Right cardiac atrium (tissue), 5 donors: Measurements from ENCODE around the gene ALDH18A1. TPM values are rescaled to one million over a fixed set of nuclear protein-coding genes. Genes with fewer than 3 reads are reported as not detected.

Experiments
- ATAC-seq, 2 donors: fragments of 200-7000 bp; cut with Tn5 transposase; one replicate each; pipeline versions ENCODE4 v1.8.0 to v1.9.1; 2020; ENCODE audit warnings: moderate library complexity in 2 of 2, mild to moderate bottlenecking in 1 of 2
- DNase-seq, 3 donors: peaks; one replicate each; pipeline ENCODE4 v3.0.0-alpha.2; 2020
- H3K27ac ChIP-seq: one replicate; pipeline ENCODE4 v1.5.1; 2013; ENCODE audit warnings: mild to moderate bottlenecking, low read length, control low read depth, moderate library complexity
- H3K27me3 ChIP-seq: one replicate; pipeline ENCODE4 v1.6.1; 2013; ENCODE audit not compliant: control insufficient read depth, insufficient read depth
- H3K4me1 ChIP-seq: one replicate; pipeline ENCODE4 v1.6.1; 2013; ENCODE audit warnings: low read length; ENCODE audit not compliant: control insufficient read depth, insufficient read depth
- H3K4me3 ChIP-seq: one replicate; pipeline ENCODE4 v1.5.1; 2013; ENCODE audit warnings: low read length, control low read depth
- H3K9me3 ChIP-seq: one replicate; pipeline ENCODE4 v1.6.1; 2013; ENCODE audit warnings: low read length; ENCODE audit not compliant: control insufficient read depth
- WGBS: extraction: QIAGEN DNeasy Blood & Tissue Kit; methylation state at CpG from one replicate; pipeline ENCODE4 v1.1.7; 2013; 5-methylcytosine and 5-hydroxymethylcytosine counted together
- intact Hi-C, 4 donors: fragments of 100-400 bp; cut with DNase I; formaldehyde crosslinking; loops; one replicate each; pipeline versions ENCODE4 v1.11.0 to v1.14.0; 2022 to 2023
- polyA plus RNA-seq: library from polyadenylated mRNA; stranded (reverse); fragments of 200-250 nt; gene quantifications from one replicate; pipeline ENCODE4 v1.2.3, GENCODE V29; 2013
- total RNA-seq, 4 donors: library from RNA; stranded (reverse); fragmentation: NEBNext Ultra II Directional; extraction: Animal tissue kit (Norgen Biotek cat#: 25700); gene quantifications; one replicate each; pipeline ENCODE4 v1.2.1, GENCODE V29; 2021
- donor health status: healthy with polysubstance abuse.
- donor health status: DM: no; HTN: yes; CAD: no.
- donor health status: DM: no; HTN: no; CAD: no.
- donor health status: DM: no; HTN: yes; CAD: no; lungs with severe emphysema.
- donor health status: DM: yes; HTN: yes; CAD: no.

ALDH18A1 gene
- total and polyA plus RNA-seq, 5 donors, result 6.9 to 29.8 (median 19.6) TPM

DNA sequence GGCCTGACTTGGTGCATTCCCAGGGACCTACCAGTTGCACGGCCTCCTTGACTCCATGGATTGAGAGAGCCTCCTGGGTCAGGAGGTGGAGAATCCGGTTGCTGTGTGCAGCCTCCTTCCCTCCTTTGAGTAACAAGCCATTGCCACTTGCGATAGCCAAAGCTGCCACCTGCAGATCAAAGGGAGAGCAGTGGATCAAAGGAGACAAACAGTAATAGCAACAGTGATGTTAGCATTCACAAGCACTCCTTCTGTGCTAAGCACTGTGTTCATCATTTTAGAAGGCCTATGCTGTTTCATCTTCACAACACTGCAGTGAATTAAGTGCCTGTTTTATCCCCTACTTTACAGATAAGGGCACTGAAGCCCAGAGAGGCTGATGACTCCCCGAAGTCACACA, 40.1 kb downstream of the ALDH18A1 start:
- Histone ChIP-seq H3K27ac (no peak overlapping the region), H3K27me3 (no peaks in the 10 kb centered on the region)
- WGBS, result 83% methylated on average over 4 of the region's 4 CpGs

GRCh38 chr10:95613330-95613729, 43.2 kb downstream of the ALDH18A1 start:
- intact Hi-C loops, result no loop called here
- 86% methylated on average over 2 of the region's 2 CpGs for WGBS
- ATAC-seq (no peak), DNase-seq (no peak)
- Histone ChIP-seq H3K4me1 (no peaks in the 10 kb centered on the region), H3K9me3 (no peaks in the 10 kb centered on the region), H3K4me3 (no peak overlapping the region), H3K27ac (no peak overlapping the region), H3K27me3 (no peaks in the 10 kb centered on the region)

More for the DNA sequence above, 40.1 kb downstream of the ALDH18A1 start:
- Histone ChIP-seq H3K4me3 (no peak overlapping the region), H3K9me3 (no peaks in the 10 kb centered on the region), H3K4me1 (no peaks in the 10 kb centered on the region)
- DNase-seq (no peak), ATAC-seq (no peak)
- intact Hi-C loops, result no loop called here

DNA sequence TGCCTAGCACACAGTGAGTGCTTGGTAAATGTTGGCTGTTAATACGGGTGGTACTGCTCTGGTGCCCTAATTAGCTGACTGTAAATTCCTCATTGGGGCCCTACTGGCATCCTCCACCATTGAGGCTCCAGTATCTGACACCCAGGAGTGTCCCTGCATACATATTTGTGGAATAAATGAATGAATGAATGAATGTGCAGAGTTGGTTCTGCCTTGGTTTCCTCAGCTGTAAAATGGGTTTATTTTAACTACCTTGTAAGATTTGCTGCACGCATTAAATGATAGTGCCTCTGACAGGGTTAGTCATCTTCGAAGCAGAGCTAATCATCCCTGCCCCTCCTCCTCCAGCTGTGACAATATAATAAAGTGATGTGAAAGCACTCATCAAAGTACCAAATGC, 45.8 kb downstream of the ALDH18A1 start:
- 93% methylated on average over 3 of the region's 3 CpGs for WGBS
- H3K27ac ChIP-seq, result no peak overlapping the region
- intact Hi-C loops, result no loop called here
- no peak overlapping the region for H3K4me3 ChIP-seq
- H3K27me3 ChIP-seq, result no peaks in the 10 kb centered on the region
- DNase-seq (no peak), ATAC-seq (no peak)
- no peaks in the 10 kb centered on the region for H3K4me1 ChIP-seq
- no peaks in the 10 kb centered on the region for H3K9me3 ChIP-seq

- Histone ChIP-seq H3K27ac (no peak overlapping the region), H3K9me3 (no peaks in the 10 kb centered on the region), H3K4me3 (no peak overlapping the region), H3K27me3 (no peaks in the 10 kb centered on the region), H3K4me1 (peaks cover 9% of the 10 kb centered on the region)
- ATAC-seq (no peak), DNase-seq (no peak)
- intact Hi-C loops, result no loop called here
- WGBS, result 69% methylated on average over 3 of the region's 3 CpGs
Observed at GRCh38 chr10:95606922-95607321, 49.6 kb downstream of the ALDH18A1 start.

GRCh38 chr10:95605163-95605562, 51.3 kb downstream of the ALDH18A1 start:
- H3K4me1 ChIP-seq, result peaks cover 9% of the 10 kb centered on the region
- WGBS, result 44% methylated on average over 3 of the region's 3 CpGs
- peak overlapping the region; percentile 80 for H3K27ac ChIP-seq
- ATAC-seq (peak; percentile 63 to 77), DNase-seq (peak; percentile 34 to 77 (median 60))
- intact Hi-C loops, result no loop called here
- no peaks in the 10 kb centered on the region for H3K27me3 ChIP-seq
- H3K4me3 ChIP-seq, result no peak overlapping the region
- no peaks in the 10 kb centered on the region for H3K9me3 ChIP-seq

DNA sequence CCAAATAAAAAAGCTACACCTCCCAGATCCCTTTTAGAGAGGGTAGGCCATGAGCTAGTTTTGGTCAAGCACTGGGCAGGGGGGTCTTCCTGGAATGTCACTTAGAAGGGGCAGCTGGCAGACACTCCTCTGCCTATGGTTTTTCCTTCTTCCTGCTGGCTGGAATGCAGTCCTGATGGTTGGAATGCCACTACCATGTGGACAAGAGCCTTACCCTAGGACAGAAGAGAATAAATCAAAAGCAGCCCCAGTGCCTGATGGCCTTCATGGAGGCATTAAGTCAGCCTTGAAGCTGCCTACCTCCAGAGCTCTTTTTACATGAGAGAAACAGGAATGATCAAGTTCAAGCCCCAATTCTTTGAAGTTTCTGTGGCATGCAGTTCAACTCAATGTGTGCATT, 51.9 kb downstream of the ALDH18A1 start:
- H3K9me3 ChIP-seq, result no peaks in the 10 kb centered on the region
- H3K4me3 ChIP-seq, result no peak overlapping the region
- intact Hi-C loops, result loop anchor here in 3 of 4 donors (5.0 kb wide), 2 partner anchors 172 to 227 kb away; no protein-coding TSS in a partner anchor
- DNase-seq (no peak), ATAC-seq (no peak)
- H3K4me1 ChIP-seq, result peaks cover 9% of the 10 kb centered on the region
- H3K27ac ChIP-seq, result peak overlapping the region; percentile 80
- H3K27me3 ChIP-seq, result no peaks in the 10 kb centered on the region

DNA sequence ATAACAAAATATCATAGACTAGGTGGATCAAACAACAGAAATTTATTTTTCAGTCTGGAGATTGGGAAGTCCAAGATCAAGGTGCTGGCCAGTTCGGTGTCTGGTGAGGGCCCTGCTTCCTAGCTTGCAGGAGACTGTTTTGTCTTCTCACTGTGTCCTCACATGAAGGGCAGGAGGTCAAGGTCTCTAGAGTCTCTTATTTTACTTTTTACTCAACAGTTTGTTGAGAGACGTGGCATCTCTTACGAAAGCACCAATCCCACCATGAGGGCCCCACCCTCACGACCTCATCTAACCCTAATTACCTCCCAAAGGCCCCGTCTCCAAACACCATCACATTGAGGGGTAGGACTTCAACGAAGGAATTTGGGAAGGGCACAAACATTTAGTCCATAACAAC, 54.1 kb downstream of the ALDH18A1 start:
- no peaks in the 10 kb centered on the region for H3K27me3 ChIP-seq
- intact Hi-C loops, result loop anchor here in 3 of 4 donors (5.0 kb wide), 2 partner anchors 170 to 225 kb away; no protein-coding TSS in a partner anchor
- H3K9me3 ChIP-seq, result no peaks in the 10 kb centered on the region
- no peak for ATAC-seq
- H3K27ac ChIP-seq, result no peak overlapping the region
- WGBS, result 75% methylated on average over 6 of the region's 6 CpGs
- H3K4me3 ChIP-seq, result no peak overlapping the region
- peaks cover 9% of the 10 kb centered on the region for H3K4me1 ChIP-seq
- DNase-seq, result no peak

GRCh38 chr10:95601116-95601719, 55.3 kb downstream of the ALDH18A1 start:
- Histone ChIP-seq H3K27me3 (no peaks in the 10 kb centered on the region), H3K4me3 (no peak overlapping the region), H3K4me1 (peaks cover 9% of the 10 kb centered on the region), H3K9me3 (no peaks in the 10 kb centered on the region), H3K27ac (no peak overlapping the region)
- peak; percentile 77 to 91 (median 88) for DNase-seq
- WGBS, result 24% methylated on average over 6 of the region's 6 CpGs
- peak; percentile 89 to 90 for ATAC-seq
- intact Hi-C loops, result loop anchor here (1.0 to 5.0 kb wide), 7 partner anchors 168 to 227 kb away; no protein-coding TSS in a partner anchor

DNA sequence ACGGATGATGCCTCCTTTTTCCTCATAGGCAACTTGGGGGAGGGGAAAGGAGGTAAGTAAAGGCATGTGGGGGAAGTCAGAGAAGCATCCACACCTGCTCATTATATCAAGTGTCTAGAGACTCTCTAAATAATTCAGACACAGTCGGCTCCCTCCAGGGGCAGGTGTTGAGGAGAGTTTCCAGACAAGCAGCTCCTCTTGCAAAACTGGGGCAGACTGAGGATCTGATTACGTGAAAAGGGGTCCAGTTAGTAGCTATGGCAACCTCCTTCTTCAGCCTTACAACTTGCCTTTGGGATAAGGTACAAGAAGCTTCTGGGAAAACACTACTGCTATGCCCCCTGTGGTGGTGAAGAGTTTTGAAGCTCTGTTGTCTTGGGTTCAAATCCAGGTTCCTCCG, 56.4 kb downstream of the ALDH18A1 start:
- Histone ChIP-seq H3K27ac (no peak overlapping the region), H3K4me1 (peaks cover 6% of the 10 kb centered on the region), H3K9me3 (no peaks in the 10 kb centered on the region), H3K4me3 (no peak overlapping the region), H3K27me3 (no peaks in the 10 kb centered on the region)
- intact Hi-C loops, result loop anchor here (2.0 to 5.0 kb wide), 6 partner anchors 167 to 225 kb away; no protein-coding TSS in a partner anchor
- 80% methylated on average over 4 of the region's 4 CpGs for WGBS
- ATAC-seq (no peak), DNase-seq (no peak)

- Histone ChIP-seq H3K27me3 (no peaks in the 10 kb centered on the region), H3K9me3 (no peaks in the 10 kb centered on the region), H3K4me3 (no peak overlapping the region), H3K27ac (no peak overlapping the region), H3K4me1 (no peaks in the 10 kb centered on the region)
- intact Hi-C loops, result no loop called here
- DNase-seq (no peak), ATAC-seq (no peak)
- 94% methylated on average over 1 of the region's 1 CpG for WGBS
Observed at GRCh38 chr10:95597788-95598187, 58.7 kb downstream of the ALDH18A1 start.

GRCh38 chr10:95588025-95588424, 68.5 kb downstream of the ALDH18A1 start:
- DNase-seq (no peak), ATAC-seq (peak in 1 of 2 donors; percentile 62)
- no peaks in the 10 kb centered on the region for H3K4me1 ChIP-seq

More at GRCh38 chr10:95588025-95588424, 68.5 kb downstream of the ALDH18A1 start:
- Histone ChIP-seq H3K27me3 (no peaks in the 10 kb centered on the region), H3K27ac (no peak overlapping the region), H3K4me3 (no peak overlapping the region), H3K9me3 (no peaks in the 10 kb centered on the region)
- WGBS, result 90% methylated on average over 1 of the region's 1 CpG
- intact Hi-C loops, result no loop called here
